ENCODE data around the gene VPS45.

VPS45 gene

DNA sequence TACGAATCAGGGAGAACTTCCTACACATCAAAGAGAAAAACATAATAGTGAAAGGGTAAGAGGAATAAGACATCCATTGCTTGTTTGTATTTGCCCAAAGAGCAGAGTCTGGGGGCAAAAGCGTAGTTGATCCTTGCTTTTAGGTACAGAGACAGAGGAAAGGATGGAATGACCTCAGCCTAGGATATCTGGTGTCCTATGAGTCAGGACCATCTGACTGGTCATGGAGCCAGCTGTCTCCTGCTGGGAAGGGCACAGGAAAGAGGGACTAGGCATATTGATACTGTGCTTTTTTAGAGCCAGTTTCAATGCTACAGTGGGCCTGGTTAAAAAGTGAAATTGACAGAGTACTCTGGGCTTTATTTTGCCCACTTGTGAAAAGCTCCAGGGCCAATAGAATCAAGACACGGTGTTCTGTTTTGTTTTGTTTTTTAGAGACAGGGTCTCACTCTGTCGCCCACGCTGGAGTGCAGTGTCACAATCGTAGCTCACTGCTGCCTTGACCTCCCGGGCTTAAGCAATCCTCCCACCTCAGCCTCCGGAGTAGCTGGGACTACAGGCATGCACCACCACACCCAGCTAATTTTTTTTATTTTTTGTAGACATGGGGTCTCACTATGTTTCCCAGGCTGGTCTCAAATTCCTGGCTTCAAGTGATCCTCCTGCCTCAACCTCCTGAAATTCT lies 85.3 kb downstream of the VPS45 start:
- Histone ChIP-seq H3K27me3 (replicated peaks; ENCODE audit: control insufficient read depth, insufficient read depth, low read length, poor library complexity, severe bottlenecking) (no peaks in the 10 kb centered on the region), H3K27ac (ENCODE audit: insufficient read depth, low read length, poor library complexity, severe bottlenecking) (no peak overlapping the region), H3K36me3 (ENCODE audit: control insufficient read depth, insufficient read depth, low read length) (peaks cover 33% of the 10 kb centered on the region), H3K4me1 (ENCODE audit: control insufficient read depth, insufficient read depth, low read length, poor library complexity, severe bottlenecking) (peaks cover 6% of the 10 kb centered on the region), H3K9me3 (ENCODE audit: control insufficient read depth, low read length) (no peaks in the 10 kb centered on the region), H3K4me3 (ENCODE audit: insufficient read depth, low read depth, low read length, poor library complexity, severe bottlenecking) (no peak overlapping the region)
- DNase-seq = no peak

DNA sequence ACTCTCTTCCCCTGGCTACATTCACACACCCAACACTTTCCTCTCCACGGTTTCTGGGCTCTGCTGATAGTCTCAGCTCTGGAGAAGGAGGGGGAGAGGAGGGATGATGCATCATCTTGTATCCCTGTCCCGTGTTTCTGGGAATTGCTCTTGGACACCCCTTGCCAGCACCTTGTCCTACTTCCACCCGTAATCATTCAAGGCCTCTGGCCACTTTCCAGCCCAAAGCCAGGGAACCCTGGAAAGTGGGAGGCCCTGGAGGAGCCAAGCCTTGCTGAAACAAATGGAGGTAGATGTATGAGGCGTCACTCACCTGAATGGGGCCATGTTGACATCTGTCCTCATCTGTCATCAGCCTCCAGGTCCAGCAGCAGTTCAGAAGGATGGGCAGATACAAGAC lies 86.6 kb downstream of the VPS45 start:
- peaks cover 6% of the 10 kb centered on the region for H3K4me1 ChIP-seq (ENCODE audit: control insufficient read depth, insufficient read depth, low read length, poor library complexity, severe bottlenecking)
- DNase-seq = no peak
- no peaks in the 10 kb centered on the region for H3K9me3 ChIP-seq (ENCODE audit: control insufficient read depth, low read length)
- H3K27ac ChIP-seq (ENCODE audit: insufficient read depth, low read length, poor library complexity, severe bottlenecking) = no peak overlapping the region
- peaks cover 40% of the 10 kb centered on the region for H3K36me3 ChIP-seq (ENCODE audit: control insufficient read depth, insufficient read depth, low read length)
- H3K4me3 ChIP-seq (ENCODE audit: insufficient read depth, low read depth, low read length, poor library complexity, severe bottlenecking) = no peak overlapping the region
- H3K27me3 ChIP-seq (replicated peaks; ENCODE audit: control insufficient read depth, insufficient read depth, low read length, poor library complexity, severe bottlenecking) = no peaks in the 10 kb centered on the region

- Histone ChIP-seq H3K27ac (ENCODE audit: insufficient read depth, low read length, poor library complexity, severe bottlenecking) (no peak overlapping the region), H3K4me1 (ENCODE audit: control insufficient read depth, insufficient read depth, low read length, poor library complexity, severe bottlenecking) (peaks cover 15% of the 10 kb centered on the region), H3K9me3 (ENCODE audit: control insufficient read depth, low read length) (no peaks in the 10 kb centered on the region), H3K4me3 (ENCODE audit: insufficient read depth, low read depth, low read length, poor library complexity, severe bottlenecking) (no peak overlapping the region), H3K27me3 (replicated peaks; ENCODE audit: control insufficient read depth, insufficient read depth, low read length, poor library complexity, severe bottlenecking) (no peaks in the 10 kb centered on the region), H3K36me3 (ENCODE audit: control insufficient read depth, insufficient read depth, low read length) (peaks cover 47% of the 10 kb centered on the region)
- no peak for DNase-seq
These were observed 88.0 kb downstream of the VPS45 start for GRCh38 chr1:150155413-150156071.

DNA sequence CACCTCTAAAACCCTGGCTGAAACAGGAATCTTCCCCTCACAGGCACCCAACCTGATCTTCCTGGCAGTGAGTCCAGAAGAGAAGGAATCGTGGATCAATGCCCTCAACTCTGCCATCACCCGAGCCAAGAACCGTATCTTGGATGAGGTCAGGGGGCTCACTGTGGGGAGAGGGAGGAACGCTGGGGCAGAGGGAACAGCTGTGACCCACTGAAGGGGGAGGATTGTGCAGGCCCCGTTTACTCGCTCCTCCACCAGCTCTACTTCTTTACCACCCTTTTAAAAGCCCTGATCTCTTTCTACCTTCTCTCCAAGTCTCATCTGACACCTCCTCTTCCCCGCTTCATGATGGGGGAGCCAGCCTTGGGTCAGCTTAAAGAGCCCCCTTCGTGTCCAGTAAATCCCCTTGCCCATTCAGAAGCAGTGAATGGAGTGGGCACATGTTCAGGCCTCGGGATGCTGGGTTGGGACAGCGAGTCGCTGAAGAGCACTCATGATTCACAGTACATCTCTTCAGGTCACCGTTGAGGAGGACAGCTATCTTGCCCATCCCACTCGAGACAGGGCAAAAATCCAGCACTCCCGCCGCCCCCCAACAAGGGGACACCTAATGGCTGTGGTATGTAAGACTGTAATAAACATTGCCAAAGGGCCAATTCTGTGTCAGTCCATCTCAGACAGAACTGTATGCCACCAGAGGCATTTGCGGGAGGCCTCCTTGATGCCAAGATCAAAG lies 89.5 kb downstream of the VPS45 start:
- Histone ChIP-seq H3K36me3 (ENCODE audit: control insufficient read depth, insufficient read depth, low read length) (peaks cover 47% of the 10 kb centered on the region), H3K4me3 (ENCODE audit: insufficient read depth, low read depth, low read length, poor library complexity, severe bottlenecking) (no peak overlapping the region), H3K27me3 (replicated peaks; ENCODE audit: control insufficient read depth, insufficient read depth, low read length, poor library complexity, severe bottlenecking) (no peaks in the 10 kb centered on the region), H3K27ac (ENCODE audit: insufficient read depth, low read length, poor library complexity, severe bottlenecking) (no peak overlapping the region), H3K9me3 (ENCODE audit: control insufficient read depth, low read length) (no peaks in the 10 kb centered on the region), H3K4me1 (ENCODE audit: control insufficient read depth, insufficient read depth, low read length, poor library complexity, severe bottlenecking) (peaks cover 12% of the 10 kb centered on the region)
- no peak for DNase-seq

DNA sequence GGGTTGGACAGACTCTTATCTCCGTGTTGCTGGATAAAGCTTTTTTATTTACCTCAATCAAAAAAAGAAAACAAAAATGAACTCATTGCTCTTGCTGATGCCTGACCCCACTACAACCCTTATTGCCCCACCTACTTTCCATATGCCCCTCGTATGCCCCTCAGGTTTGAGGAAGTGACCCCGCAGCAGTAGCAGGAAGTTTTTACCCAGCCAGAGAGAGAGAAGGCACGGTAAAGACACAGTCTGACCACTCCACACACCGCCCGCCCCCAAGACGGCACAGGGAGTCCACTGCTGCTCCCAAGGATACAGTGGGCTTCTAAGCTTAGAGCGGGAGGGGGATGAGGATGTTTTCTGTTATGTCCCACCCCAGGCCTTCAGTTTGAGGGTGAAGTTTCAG lies 92.0 kb downstream of the VPS45 start:
- Histone ChIP-seq H3K4me3 (ENCODE audit: insufficient read depth, low read depth, low read length, poor library complexity, severe bottlenecking) (no peak overlapping the region), H3K36me3 (ENCODE audit: control insufficient read depth, insufficient read depth, low read length) (peaks cover 38% of the 10 kb centered on the region), H3K27me3 (replicated peaks; ENCODE audit: control insufficient read depth, insufficient read depth, low read length, poor library complexity, severe bottlenecking) (no peaks in the 10 kb centered on the region), H3K27ac (ENCODE audit: insufficient read depth, low read length, poor library complexity, severe bottlenecking) (no peak overlapping the region), H3K9me3 (ENCODE audit: control insufficient read depth, low read length) (no peaks in the 10 kb centered on the region), H3K4me1 (ENCODE audit: control insufficient read depth, insufficient read depth, low read length, poor library complexity, severe bottlenecking) (peaks cover 22% of the 10 kb centered on the region)
- no peak for DNase-seq

- no peak overlapping the region for H3K4me3 ChIP-seq (ENCODE audit: insufficient read depth, low read depth, low read length, poor library complexity, severe bottlenecking)
- DNase-seq = no peak
- H3K36me3 ChIP-seq (ENCODE audit: control insufficient read depth, insufficient read depth, low read length) = peaks cover 23% of the 10 kb centered on the region
- no peaks in the 10 kb centered on the region for H3K9me3 ChIP-seq (ENCODE audit: control insufficient read depth, low read length)
- H3K4me1 ChIP-seq (ENCODE audit: control insufficient read depth, insufficient read depth, low read length, poor library complexity, severe bottlenecking) = peaks cover 22% of the 10 kb centered on the region
- no peaks in the 10 kb centered on the region for H3K27me3 ChIP-seq (replicated peaks; ENCODE audit: control insufficient read depth, insufficient read depth, low read length, poor library complexity, severe bottlenecking)
- H3K27ac ChIP-seq (ENCODE audit: insufficient read depth, low read length, poor library complexity, severe bottlenecking) = peak overlapping the region; percentile 3
These were observed 93.5 kb downstream of the VPS45 start for GRCh38 chr1:150160964-150161621.

GRCh38 chr1:150161747-150162581 lies 94.4 kb downstream of the VPS45 start:
- H3K27ac ChIP-seq (ENCODE audit: insufficient read depth, low read length, poor library complexity, severe bottlenecking) = no peak overlapping the region
- no peaks in the 10 kb centered on the region for H3K9me3 ChIP-seq (ENCODE audit: control insufficient read depth, low read length)
- peaks cover 15% of the 10 kb centered on the region for H3K36me3 ChIP-seq (ENCODE audit: control insufficient read depth, insufficient read depth, low read length)
- no peak overlapping the region for H3K4me3 ChIP-seq (ENCODE audit: insufficient read depth, low read depth, low read length, poor library complexity, severe bottlenecking)
- no peaks in the 10 kb centered on the region for H3K27me3 ChIP-seq (replicated peaks; ENCODE audit: control insufficient read depth, insufficient read depth, low read length, poor library complexity, severe bottlenecking)
- H3K4me1 ChIP-seq (ENCODE audit: control insufficient read depth, insufficient read depth, low read length, poor library complexity, severe bottlenecking) = peaks cover 22% of the 10 kb centered on the region
- DNase-seq = no peak

DNA sequence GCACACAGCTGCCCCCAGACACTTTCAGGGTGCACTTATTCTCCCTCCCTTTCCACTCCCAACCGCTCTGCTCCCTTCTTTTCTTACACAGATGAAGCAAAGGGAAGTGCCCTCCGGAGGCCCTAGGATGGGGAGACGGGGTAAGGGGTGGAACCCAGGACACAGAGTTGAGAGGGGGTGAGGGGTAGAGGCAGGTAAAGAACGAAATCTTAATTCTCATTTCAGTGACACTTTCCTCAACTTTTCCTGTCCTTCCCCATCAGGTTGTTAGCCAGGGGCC lies 94.9 kb downstream of the VPS45 start:
- Histone ChIP-seq H3K36me3 (ENCODE audit: control insufficient read depth, insufficient read depth, low read length) (peaks cover 13% of the 10 kb centered on the region), H3K4me1 (ENCODE audit: control insufficient read depth, insufficient read depth, low read length, poor library complexity, severe bottlenecking) (peaks cover 22% of the 10 kb centered on the region), H3K27me3 (replicated peaks; ENCODE audit: control insufficient read depth, insufficient read depth, low read length, poor library complexity, severe bottlenecking) (no peaks in the 10 kb centered on the region), H3K27ac (ENCODE audit: insufficient read depth, low read length, poor library complexity, severe bottlenecking) (no peak overlapping the region), H3K4me3 (ENCODE audit: insufficient read depth, low read depth, low read length, poor library complexity, severe bottlenecking) (no peak overlapping the region), H3K9me3 (ENCODE audit: control insufficient read depth, low read length) (no peaks in the 10 kb centered on the region)
- DNase-seq = no peak

GRCh38 chr1:150162862-150163706 lies 95.5 kb downstream of the VPS45 start:
- Histone ChIP-seq H3K9me3 (ENCODE audit: control insufficient read depth, low read length) (no peaks in the 10 kb centered on the region), H3K36me3 (ENCODE audit: control insufficient read depth, insufficient read depth, low read length) (peaks cover 13% of the 10 kb centered on the region), H3K27ac (ENCODE audit: insufficient read depth, low read length, poor library complexity, severe bottlenecking) (no peak overlapping the region), H3K4me1 (ENCODE audit: control insufficient read depth, insufficient read depth, low read length, poor library complexity, severe bottlenecking) (peaks cover 22% of the 10 kb centered on the region), H3K4me3 (ENCODE audit: insufficient read depth, low read depth, low read length, poor library complexity, severe bottlenecking) (no peak overlapping the region), H3K27me3 (replicated peaks; ENCODE audit: control insufficient read depth, insufficient read depth, low read length, poor library complexity, severe bottlenecking) (no peaks in the 10 kb centered on the region)
- no peak for DNase-seq

Data from effector memory CD4-positive, alpha-beta T cell (primary cell).